ENCODE data around the gene CDK8.

GRCh38 chr13:26208287-26208686 is 45.6 kb upstream of the CDK8 start:
- TF ChIP-seq CTCF (conservative IDR thresholded peaks at IDR 0.05; ENCODE audit: low read depth, low read length): no peak
- TF ChIP-seq EZH2phosphoT487 (IDR thresholded peaks at IDR 0.05; ENCODE audit: borderline replicate concordance, low read length): no peak

All from PC-3 (cell line).